HK-2 (cell line): ENCODE measurements around the gene TEDDM1.
A peak's percentile ranks its signal among the peaks of the same experiment; 100 is the strongest.
"Not testable (repeated sequence)": the region's sequence is repeated elsewhere in the genome, so short reads cannot be mapped to it uniquely, and the experiment has no call there.

Experiments used
- DNase-seq: peaks from one replicate; pipeline ENCODE4 v3.0.0-alpha.2; 2018; ENCODE audit not compliant: unreplicated experiment

TEDDM1 gene, protein sequence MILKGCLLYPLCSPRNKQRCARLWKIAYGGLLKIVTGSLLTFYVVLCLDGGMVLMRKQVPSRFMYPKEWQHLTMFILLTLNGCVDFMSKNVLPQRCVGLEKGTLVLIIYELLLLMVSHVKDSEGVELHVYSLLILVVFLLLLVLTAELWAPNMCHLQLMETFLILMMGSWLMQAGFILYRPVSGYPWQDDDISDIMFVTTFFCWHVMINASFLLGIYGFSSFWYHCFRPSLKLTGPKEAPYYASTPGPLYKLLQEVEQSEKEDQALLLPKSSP

DNA sequence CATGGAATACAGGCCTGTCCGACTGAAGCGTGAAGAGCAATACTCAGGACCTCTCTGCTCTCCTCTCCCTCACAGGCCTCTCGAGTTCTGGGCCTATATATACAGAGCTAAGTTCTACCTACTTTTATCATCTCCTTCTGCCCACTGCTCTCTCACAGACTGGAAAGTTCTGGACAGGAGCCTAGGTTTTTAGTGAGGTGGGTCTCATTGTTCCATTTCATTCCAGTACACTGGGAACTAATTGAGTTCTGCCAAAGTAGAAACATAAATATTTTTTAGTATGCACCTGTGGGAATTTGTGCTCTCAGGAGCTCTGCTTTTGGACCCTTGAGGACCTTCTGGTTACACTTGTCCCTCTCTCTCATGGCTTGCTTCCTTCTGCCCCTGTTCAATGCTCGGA, at the start of gene TEDDM1:
Gene TEDDM1, minus strand, starts transcription at position 101 of the 400 bp plus-strand sequence. CDS start 182 bp downstream, outside the sequence.
- no peak for DNase-seq

DNA sequence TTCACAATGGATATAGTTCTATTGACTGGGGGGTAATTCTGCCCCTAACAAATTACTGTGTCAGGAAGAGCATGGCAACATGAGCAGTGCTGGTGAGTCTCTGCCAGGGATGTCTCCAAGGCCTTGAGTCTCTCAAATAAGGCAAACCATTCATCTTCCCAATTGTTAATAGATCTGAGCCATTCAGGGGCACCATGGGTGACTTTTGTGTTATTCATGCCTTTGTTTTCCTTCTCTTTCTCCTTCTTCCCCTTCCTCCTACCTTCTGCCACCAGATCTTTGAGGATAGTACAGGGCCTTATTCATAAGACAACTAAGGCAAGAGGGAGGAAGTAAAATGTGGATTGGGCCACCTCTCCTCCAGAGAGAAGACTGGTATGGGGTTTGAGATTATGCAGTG, 49.6 kb upstream of the TEDDM1 start, which contains the start of gene RGSL1:
Gene RGSL1, plus strand, starts transcription at position 60 of the 400 bp plus-strand sequence. Its CDS starts 20 bp downstream, at position 80.
- DNase-seq, result no peak

DNA sequence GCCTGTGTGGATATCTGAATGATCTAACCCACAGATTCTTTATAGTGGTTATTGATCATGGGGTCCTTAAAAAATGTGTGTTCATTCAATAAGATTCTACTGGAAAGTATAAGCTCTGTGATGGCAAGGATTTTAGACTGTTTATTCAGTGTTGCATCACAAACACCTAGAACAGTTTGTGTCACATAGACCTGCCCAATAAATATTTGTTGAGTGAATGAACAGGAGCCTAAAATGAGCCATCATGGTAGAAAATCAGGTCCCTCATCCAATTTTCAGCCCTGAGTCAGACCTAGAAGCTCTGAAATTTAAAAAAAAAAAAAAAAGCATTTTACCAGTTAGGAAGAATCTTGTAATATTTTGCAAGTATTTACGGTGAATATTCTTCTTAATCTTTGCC, 47.2 kb upstream of the TEDDM1 start:
- no peak for DNase-seq

DNA sequence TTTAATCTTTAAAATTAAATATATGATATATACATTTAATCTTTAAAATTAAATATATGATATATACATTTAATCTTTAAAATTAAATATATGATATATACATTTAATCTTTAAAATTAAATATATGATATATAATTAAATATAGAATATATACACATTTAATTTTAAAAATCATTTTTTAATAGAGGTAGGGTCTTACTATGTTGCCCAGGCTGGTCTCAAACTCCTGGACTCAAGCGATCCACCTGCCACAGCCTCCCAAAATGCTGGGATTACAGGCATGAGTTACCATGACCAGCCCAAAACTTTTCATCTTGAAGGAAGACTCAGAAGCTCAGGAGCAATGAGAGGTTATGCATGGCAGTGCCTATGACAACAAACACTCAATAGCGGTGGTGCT, 46.7 kb upstream of the TEDDM1 start:
- not testable (repeated sequence) for DNase-seq

DNA sequence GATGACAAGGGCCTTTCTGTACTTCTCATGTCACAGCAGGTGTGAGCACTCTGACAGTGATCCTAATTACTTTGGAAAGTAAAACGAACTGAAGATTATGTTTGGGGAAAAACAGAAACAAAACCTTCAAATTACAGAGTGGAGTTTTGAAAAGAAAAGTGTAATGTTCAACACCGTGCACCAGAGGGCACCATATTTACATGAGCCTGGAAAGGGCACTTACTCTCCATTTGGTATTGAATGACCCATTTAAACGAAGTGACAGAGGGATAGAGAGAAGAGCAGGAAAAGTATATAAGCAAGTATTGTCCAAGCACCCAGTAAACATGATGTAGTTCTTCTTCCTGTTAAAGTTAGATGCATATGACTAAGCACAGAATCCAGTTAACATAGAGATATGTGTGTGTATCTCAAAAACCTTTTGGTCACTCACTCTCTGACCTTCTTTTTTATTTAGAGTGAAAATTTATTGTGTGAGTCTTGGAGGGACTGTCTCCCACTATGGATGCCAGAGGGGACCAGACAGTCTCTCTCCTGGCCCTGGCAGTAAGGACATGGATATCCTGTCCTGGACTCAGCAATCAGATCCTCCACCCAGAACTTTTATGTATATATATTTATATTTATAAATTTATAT, 45.7 kb upstream of the TEDDM1 start:
- peak; percentile 5 for DNase-seq

DNA sequence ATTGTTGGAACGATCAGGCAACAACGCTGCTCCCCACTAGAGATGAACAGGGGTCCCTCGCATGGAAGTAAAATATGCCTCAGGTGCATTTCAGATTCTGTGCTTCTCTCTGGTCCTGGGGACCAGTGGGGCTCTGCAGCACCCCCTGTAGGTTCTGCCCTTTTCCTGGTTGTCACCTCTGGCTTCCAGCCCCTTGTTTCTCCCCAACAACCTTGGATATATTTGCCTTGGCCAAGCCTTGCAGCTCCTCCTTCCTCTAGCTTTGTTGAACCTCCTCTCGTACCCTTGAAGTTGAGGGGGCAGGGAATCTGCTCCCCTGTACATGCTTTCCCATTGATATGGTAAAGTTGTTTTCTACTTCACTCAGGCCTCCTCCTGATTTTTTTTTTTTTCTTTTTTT, 44.0 kb upstream of the TEDDM1 start:
- no peak for DNase-seq

DNA sequence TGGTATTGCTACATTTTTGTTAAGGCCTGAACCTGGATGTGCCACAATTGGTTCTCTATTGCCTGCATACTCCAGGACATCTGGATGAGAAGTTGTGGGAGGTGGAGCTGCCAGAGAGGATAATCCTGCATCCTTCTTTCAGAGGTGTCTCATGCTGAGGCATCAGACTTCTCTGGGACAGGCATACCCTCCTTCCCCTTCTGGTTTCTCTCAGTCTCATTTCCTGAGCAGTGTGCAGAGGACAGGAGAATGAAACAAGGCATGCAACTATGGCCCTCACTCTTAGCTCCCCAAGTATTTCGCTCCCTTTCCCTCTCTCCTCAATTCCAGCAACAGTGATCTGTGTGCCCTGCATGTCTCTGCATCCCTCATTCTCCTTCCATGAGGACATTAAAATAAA, 41.9 kb upstream of the TEDDM1 start:
- no peak for DNase-seq

DNA sequence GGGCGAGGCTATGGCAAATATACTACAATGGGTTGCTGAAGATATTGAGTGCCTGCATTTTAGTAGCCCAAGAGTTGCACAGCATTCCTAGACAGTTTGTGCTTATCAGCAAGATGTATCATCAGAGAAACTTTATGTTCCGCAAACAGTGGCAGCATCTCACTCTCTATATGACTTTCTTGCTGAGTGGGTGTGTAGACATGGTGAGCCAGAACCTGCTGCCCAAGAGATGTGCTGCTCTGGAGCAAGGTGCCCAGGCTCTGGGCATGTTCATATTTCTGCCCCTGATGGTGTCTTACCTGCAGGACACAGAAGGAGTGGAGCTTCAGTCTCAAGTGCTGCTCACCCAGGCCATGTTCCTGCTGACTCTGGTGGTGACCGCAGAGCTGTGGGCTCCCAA, 41.3 kb upstream of the TEDDM1 start:
- no peak for DNase-seq

DNA sequence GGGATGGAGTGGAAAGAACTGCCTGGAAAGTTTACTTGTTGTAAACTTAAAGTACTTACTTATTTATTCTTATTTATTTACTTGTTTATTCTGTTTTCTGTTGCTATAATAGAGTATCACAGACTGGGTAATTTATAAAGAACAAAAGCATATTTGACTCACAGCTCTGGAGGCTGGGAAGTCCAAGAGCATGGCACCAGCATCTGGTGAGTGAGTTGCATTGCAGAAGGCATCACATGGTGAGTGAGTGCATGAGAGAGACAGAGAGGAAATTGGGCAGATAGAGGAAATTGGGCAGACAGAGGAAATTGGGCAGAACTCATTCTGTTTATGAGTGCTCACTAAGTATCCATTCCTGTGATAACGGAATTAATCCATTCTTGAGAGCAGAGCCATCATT, 37.9 kb upstream of the TEDDM1 start:
- DNase-seq, result no peak

DNA sequence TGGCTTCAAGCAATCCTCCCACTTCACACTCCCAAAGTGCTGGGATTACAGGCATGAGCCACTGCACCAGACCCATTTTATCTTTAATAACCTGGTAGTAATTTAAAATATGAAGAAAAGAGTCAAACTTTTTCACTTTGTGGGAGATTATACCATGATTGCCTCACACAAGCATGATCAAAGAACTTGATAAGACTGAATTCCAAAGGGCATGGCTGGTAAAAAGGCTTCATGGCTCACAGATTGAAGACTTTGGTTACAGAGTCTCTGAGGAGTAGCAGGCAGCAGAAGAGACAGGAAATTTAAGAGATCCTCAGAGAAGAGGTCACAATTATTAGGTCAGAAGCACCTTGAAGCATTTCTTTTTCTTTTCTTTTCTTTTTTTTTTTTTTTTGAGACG, 33.1 kb upstream of the TEDDM1 start:
- no peak for DNase-seq

DNA sequence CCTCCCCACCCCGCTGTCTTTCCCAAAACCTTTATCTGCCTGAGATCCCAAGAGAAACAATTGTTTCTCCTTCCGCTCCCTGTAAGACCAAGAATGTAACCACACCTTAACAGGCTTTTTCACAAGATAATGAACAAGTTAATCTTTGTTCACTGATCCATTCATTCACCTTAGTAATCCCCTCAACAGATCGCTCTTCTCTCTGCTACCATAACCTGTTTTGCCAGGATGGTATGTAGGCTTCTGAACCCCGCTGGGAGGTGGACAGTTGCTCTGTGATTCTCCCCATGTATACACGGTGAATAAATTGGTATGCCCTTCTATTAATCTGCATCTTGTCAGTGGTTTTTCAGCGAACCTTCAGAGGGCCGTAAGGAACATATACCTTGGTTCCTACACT, 30.8 kb upstream of the TEDDM1 start:
- no peak for DNase-seq

DNA sequence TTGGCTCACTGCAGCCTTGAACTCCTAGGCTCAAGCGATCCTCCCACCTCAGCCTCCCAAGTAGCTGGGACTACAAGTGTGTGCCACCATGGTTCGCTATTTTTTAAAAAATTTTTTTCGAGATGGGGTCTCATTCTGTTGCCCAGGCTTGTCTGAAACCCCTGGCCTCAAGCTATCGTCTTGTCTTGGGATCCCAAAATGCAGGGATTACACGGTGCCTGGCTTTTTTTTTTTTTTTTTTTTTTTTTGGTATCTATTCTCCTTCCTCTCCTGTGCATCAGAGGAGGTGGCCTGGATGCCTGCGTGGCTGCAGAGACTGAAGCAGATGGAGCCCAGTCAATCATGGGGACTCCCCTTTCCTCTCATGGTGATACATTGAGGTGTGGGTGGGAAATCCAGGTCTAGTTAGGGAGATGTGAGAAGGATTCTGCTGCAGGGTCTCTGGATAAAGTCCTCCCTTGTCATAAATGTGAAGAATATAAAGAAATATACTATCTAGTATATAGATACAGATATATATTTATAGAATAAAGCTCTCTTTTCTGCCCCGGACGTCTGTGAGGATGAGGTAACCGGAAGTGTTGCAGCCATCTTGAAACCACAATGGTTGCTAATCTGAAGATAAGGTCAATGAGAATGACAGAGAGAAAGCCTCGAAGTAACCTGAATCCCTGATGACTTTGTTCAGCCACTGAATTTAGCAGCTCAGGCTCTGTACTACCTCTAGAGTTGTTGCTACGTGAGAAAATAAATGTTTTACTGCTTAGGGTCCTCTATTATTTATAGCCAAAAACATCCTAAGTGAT, 30.0 kb upstream of the TEDDM1 start:
- DNase-seq, result no peak

DNA sequence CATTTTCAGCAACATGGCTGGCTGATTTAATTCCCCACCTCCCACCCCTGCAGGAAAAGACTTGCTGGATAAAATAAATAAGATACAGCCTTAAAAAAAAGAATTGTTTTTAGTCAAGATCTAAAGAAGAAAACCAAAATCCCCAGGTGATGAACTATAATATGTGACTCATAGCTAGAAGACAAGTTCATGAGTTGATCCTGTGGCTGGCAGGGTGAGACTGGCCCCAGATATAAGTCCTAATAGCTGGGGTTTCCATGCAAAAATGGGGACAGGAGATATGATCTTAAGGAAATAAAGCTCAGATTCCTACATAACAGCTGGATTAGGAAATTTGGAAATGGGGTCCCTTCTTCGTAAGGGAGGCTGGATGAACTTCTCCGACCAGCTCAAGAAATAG, 27.6 kb upstream of the TEDDM1 start:
- no peak for DNase-seq

DNA sequence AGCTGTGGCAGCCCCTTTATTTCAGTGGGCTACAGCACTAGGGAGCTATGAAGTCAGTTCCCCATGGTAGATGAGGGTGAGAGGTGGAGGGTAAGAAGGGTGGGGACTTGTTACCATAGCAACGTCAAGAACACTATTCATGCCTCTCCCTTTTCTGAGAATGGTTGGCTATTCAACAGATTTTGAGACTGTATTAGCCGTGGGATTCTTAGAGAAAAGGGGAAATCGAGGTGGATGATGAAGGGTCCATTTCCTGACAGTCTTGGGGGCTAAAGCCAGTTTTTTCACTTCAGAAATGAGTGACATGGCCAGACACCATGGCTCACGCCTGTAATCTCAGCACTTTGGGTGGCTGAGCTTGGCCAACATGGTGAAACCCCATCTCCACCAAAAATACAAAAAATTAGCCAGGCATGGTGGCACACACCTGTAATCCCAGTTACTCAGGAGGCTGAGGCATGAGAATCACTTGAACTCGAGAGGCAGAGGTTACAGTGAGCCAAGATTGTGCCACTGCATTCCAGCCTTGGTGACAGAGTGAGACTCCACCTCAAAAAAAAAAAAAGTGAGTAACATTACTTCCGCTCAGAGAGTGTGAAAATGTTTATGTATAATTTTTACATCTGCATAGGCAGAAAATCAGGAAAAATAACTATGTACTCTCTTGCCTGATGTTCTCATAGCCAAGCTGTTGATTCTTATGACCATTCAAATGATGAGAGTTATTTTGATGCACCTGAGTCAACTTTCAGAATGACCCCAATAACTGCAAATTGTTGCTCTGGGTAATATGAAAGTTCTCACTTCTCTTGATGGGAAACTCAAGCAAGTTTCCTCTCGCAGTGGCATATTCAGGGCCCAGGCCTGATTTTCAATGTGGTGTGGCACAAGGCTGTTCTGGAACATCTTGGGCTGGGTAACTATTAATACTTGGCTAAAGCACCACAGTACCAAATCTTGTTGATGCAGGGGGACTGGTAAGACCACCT, 26.3 kb upstream of the TEDDM1 start:
- no peak for DNase-seq

DNA sequence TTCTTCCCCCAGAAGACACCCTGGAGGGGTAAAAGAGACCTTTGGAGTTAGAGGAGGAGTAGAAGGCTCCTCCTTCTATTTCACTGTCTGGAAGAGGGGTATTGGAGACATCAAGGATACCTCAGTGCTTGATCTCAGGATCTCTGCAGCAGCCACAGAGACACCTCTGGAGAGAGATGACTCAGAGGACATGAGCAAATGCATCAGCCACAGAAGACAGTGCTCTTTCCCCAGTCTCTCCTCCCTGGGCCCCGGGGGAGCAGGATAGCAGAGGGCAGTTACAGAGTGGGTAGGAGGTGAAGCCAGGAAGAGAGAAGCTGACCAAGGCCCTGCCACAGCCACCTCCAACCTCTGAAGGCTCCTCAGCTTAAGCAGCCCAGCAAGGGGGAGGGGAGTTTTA, 15.3 kb upstream of the TEDDM1 start:
- DNase-seq, result no peak

DNA sequence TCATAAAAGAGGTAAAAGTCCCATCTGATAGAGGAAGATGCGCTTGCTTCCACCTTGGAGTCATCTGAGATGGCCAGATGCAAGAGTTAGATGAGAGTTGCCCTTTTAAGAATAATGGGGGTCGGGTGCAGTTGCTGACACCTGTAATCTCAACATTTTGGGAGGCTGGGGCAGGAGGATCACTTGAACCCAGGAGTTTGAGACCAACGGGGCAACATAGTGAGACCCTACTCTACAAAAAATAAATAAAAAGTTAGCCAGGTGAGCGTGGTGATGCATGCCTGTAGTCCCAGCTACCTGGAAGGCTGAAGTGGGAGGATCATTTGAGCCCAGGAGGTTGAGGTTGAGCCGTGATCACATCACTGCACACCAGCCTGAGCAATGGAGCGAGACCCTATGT, 13.5 kb upstream of the TEDDM1 start:
- DNase-seq, result no peak

DNA sequence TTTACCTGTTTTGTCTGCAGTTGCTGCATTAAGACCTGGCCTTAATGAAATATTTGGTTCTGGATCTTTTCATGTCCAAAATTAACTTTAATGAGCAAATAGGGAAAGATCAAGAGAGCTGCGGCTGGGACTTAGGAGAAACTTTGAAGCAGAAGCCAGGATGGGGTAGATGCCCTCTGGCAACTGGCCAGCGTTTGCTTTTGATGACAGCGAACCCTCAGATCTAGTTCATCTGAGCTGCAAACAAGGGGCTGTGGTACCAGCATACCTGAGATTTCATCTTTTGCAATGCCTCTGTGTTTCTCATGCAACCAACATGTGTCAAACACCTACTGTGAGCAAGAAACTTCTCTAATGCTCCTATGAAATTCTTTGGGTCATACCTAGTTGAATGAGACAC, 13.0 kb upstream of the TEDDM1 start:
- no peak for DNase-seq

DNA sequence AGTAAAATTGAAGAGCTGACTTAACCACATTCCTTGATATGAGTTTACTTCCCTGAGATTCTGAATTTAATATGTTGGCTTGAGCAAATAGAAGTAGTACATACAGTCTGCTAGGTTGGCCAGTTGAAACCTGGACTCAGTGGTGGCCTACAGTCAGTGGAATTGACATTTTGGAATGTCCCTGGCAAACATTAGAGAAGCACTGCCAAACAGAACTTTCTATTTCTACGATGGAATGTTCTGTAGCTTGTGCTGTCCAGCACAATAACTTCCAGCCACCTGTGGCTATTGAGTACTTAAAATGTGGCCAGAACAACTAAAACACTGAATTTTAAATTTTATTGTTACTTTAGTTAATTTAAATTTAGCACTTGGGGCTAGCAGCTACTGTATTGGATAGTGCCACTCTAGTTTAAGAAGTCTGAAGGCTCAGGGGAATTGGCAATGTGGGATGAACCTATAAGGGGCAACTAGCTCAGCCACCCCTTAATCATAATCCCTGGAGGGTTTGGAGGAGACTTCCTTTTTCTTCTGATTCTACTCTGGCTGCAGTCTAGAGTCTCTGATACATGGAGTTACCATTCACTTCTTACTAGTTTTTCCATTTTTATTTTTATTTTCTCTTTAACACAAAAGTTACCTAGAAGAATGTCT, 10.3 kb upstream of the TEDDM1 start:
- DNase-seq, result no peak

DNA sequence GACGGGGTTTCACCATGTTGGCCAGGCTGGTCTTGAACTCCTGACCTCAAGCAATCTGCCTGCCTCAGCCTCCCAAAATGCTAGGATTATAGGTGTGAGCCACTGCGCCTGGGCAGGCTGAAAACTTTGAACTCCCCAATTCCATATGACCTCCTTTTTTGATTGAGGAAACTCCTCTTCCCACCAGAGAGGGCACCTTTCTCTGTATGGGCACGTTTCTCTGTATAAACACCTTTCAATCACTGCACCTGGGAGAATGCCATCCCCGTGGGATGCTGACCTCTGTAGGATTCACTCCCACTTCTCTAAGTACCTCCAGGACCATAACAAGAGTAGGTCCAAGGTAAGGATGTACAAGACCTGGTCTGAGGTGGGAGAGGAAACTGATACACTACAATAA, 9.7 kb upstream of the TEDDM1 start:
- DNase-seq, result no peak

DNA sequence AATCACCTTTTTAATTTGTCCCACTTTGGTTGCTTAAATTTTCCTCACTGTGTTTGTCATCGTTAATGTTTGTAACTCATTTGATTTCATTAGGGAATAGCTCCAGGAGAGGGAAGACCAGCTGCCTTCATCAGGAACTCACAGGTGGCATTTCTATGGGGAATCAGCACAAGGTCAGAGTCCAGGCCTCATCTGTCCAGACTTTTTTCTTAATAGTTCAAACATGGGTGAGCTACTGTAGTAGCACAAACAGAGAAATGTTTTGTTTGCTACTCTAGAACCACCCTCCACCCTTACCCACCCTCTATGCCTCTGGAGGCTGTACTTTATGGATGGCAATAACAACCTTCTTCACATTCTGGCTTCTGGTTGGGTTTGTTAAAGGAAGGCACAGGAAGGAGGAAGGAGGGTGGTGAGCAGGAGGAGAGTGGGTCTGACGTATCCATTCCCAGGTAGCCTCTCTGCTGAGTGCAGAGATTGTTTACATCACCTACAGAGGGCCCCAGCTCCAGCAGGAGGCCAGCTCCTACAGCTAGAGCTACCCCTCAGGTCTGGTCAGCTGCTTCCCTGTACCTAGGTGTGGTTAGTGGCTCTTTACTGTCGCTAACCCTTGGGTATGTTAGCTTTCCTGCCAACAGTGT, 8.1 kb upstream of the TEDDM1 start:
- no peak for DNase-seq

DNA sequence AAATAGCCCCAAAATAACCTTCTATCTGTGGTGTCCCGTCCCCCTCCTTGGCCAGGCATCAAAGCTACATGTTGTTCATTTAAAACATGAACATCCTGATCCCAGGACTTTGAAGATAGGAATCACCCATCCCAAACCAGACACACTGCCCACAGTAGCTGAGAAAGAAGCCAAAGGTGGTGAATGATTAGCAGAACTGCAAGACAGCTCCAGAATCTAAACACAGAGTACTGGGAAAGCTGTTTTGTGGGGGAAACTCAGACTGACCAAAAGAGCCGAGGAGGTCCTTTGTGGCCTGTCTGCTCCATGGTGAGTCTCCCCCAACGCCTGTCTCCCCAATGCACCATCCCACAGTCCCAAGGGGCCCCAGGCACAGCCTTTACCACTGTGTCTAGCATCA, 7.3 kb upstream of the TEDDM1 start:
- DNase-seq, result no peak
